Measurements from ENCODE around the gene DCC. TPM values are rescaled to one million over a fixed set of nuclear protein-coding genes. Genes with fewer than 3 reads are reported as not detected.

DCC gene
- polyA plus RNA-seq, 2 of the 4 experiments (the other 2 are of a cell fraction), result 0.12 TPM; not detected in 1

GRCh38 chr18:52319424-52319983, 20.5 kb upstream of the DCC start:
- 32% methylated on average over 6 of the region's 6 CpGs for WGBS (ENCODE audit: missing lambda C conversion rate)

GRCh38 chr18:52322307-52322706, 17.7 kb upstream of the DCC start:
- ATAC-seq, result no peak
- DNase-seq (ENCODE audit: low read depth in 1 of 2, low spot score in 1 of 2), result no peak
- no peak overlapping the region for H3K27ac ChIP-seq
- CTCF ChIA-PET, result interaction anchor here (1.4 kb wide), 1 partner anchor 17 kb away, joined by 4 read pairs; no protein-coding TSS in a partner anchor
- no peaks in the 10 kb centered on the region for H3K9me3 ChIP-seq
- H3K4me3 ChIP-seq, result no peak overlapping the region
- FAIRE-seq, result no peak
- H3K4me2 ChIP-seq, result no peak overlapping the region
- H3K4me1 ChIP-seq, result no peaks in the 10 kb centered on the region
- no peak for TF ChIP-seq ZNF302 (CRISPR knock-in tag; IDR thresholded peaks at IDR 0.05)
- TF ChIP-seq MAFK (IDR thresholded peaks at IDR 0.05; ENCODE audit: partially characterized antibody), result peak; percentile 10
- TF ChIP-seq E2F6 (IDR thresholded peaks at IDR 0.05; ENCODE audit: borderline replicate concordance, low read depth), result no peak
- POLR2A ChIA-PET, result no interaction called here

More at GRCh38 chr18:52319424-52319983, 20.5 kb upstream of the DCC start:
- FAIRE-seq (no peak), DNase-seq (ENCODE audit: low read depth in 1 of 2, low spot score in 1 of 2) (no peak), ATAC-seq (no peak)
- TF ChIP-seq CBX8 (IDR thresholded peaks at IDR 0.05), result no peak
- no peak for TF ChIP-seq HOXB13 (CRISPR knock-in tag; IDR thresholded peaks at IDR 0.05; ENCODE audit: low read depth)
- no peak for TF ChIP-seq MAX (IDR thresholded peaks at IDR 0.05)
- TF ChIP-seq RCOR1 (IDR thresholded peaks at IDR 0.05; ENCODE audit: low read depth, low read length), result no peak
- no peak for TF ChIP-seq NPAS2 (CRISPR knock-in tag; IDR thresholded peaks at IDR 0.05; ENCODE audit: borderline replicate concordance)
- TF ChIP-seq FOSL2 (IDR thresholded peaks at IDR 0.05), result no peak
- TF ChIP-seq FOSL2 (CRISPR knock-in tag; IDR thresholded peaks at IDR 0.05), result no peak
- TF ChIP-seq SMC3 (IDR thresholded peaks at IDR 0.05), result no peak
- no peak for TF ChIP-seq ZNF302 (CRISPR knock-in tag; IDR thresholded peaks at IDR 0.05)
- no peak for TF ChIP-seq ZSCAN20 (CRISPR knock-in tag; IDR thresholded peaks at IDR 0.05)
- no peak for TF ChIP-seq EHMT2 (IDR thresholded peaks at IDR 0.05; ENCODE audit: low read depth)
- TF ChIP-seq, protein P1, sequence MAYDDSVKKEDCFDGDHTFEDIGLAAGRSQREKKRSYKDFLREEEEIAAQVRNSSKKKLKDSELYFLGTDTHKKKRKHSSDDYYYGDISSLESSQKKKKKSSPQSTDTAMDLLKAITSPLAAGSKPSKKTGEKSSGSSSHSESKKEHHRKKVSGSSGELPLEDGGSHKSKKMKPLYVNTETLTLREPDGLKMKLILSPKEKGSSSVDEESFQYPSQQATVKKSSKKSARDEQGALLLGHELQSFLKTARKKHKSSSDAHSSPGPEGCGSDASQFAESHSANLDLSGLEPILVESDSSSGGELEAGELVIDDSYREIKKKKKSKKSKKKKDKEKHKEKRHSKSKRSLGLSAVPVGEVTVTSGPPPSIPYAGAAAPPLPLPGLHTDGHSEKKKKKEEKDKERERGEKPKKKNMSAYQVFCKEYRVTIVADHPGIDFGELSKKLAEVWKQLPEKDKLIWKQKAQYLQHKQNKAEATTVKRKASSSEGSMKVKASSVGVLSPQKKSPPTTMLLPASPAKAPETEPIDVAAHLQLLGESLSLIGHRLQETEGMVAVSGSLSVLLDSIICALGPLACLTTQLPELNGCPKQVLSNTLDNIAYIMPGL (CRISPR knock-in tag; IDR thresholded peaks at IDR 0.05; ENCODE audit: borderline replicate concordance), result no peak
- TF ChIP-seq RNF2 (IDR thresholded peaks at IDR 0.05; ENCODE audit: borderline replicate concordance, low read depth), result no peak
- Histone ChIP-seq H3K4me3 (no peak overlapping the region), H3K4me1 (no peaks in the 10 kb centered on the region), H3K27ac (no peak overlapping the region), H3K4me2 (no peak overlapping the region), H3K9me3 (no peaks in the 10 kb centered on the region)
- POLR2A ChIA-PET, result no interaction called here
- CTCF ChIA-PET, result no interaction called here

GRCh38 chr18:52323802-52324201, 16.2 kb upstream of the DCC start:
- Histone ChIP-seq H3K4me2 (no peak overlapping the region), H3K9me3 (no peaks in the 10 kb centered on the region), H3K4me3 (no peak overlapping the region), H3K27ac (no peak overlapping the region), H3K4me1 (no peaks in the 10 kb centered on the region)
- ATAC-seq, result no peak
- DNase-seq (ENCODE audit: low read depth in 1 of 2, low spot score in 1 of 2), result no peak
- WGBS (ENCODE audit: missing lambda C conversion rate), result 29% methylated on average over 2 of the region's 2 CpGs
- no peak for TF ChIP-seq MAZ (IDR thresholded peaks at IDR 0.05; ENCODE audit: borderline replicate concordance, low read depth, low read length)
- no peak for TF ChIP-seq CTCF (IDR thresholded peaks at IDR 0.05)
- no peak for TF ChIP-seq EP300 (IDR thresholded peaks at IDR 0.05)
- no peak for TF ChIP-seq ZSCAN20 (CRISPR knock-in tag; IDR thresholded peaks at IDR 0.05)
- TF ChIP-seq HOXB5 (CRISPR knock-in tag; IDR thresholded peaks at IDR 0.05), result no peak
- TF ChIP-seq ESRRA (IDR thresholded peaks at IDR 0.05; ENCODE audit: borderline replicate concordance, low read length), result no peak
- no peak for TF ChIP-seq HDAC2 (IDR thresholded peaks at IDR 0.05)
- no peak for TF ChIP-seq RFX5 (IDR thresholded peaks at IDR 0.05)
- no peak for TF ChIP-seq KDM5A (IDR thresholded peaks at IDR 0.05)
- no peak for TF ChIP-seq MAX (IDR thresholded peaks at IDR 0.05)
- TF ChIP-seq RARB (CRISPR knock-in tag; IDR thresholded peaks at IDR 0.05), result no peak
- no peak for FAIRE-seq
- ChIA-PET POLR2A (no interaction called here), CTCF (interaction anchor here (0.5 to 1.4 kb wide), 2 partner anchors 15 to 915 kb away, joined by 3 to 4 read pairs; no protein-coding TSS in a partner anchor)

Data from A549 (cell line).